Pancreas (tissue), 8 donors: ENCODE results near the gene RNU2-63P. TPM values are rescaled to one million over a fixed set of nuclear protein-coding genes. Genes with fewer than 3 reads are reported as not detected.

ENCODE experiments used
- polyA plus RNA-seq, 2 donors: library from polyadenylated mRNA; stranded (reverse); fragments of 200-250 nt; gene quantifications; one replicate each; pipeline ENCODE4 v1.2.3, GENCODE V29; 2013
- total RNA-seq, 6 donors: library from RNA; stranded (reverse); fragmentation: NEBNext Ultra II Directional in 4 of 6; extraction: Animal tissue kit (Norgen Biotek cat#: 25700) in 4 of 6; gene quantifications; one replicate each; pipeline versions ENCODE4 v1.2.1 to v1.2.4, GENCODE V29; 2021 to 2023
- donor health status: healthy with polysubstance abuse.
- donor health status: DM: no; HTN: no; CAD: no; lungs with moderate emphysema.
- donor health status: DM: no; HTN: no; CAD: no.
- donor health status: Bipolar disorder and iron deficiency.
- donor health status: DM: yes; HTN: yes; CAD: no.
- donor health status: DM: no; HTN: no; CAD: no.
- donor health status: DM: no; HTN: no; CAD: no.
- donor health status: DM: yes; HTN: yes; CAD: no.

The RNU2-63P gene
- total and polyA plus RNA-seq, 8 donors, result 1.9 TPM; not detected in 7

Other genes with a start within 250 kb of the RNU2-63P start
- 10 to 100 TPM in 1 of 6 donors, 1 to 10 TPM in 4, under 1 TPM in 1; 0.22 to 10.3 (median 2.0) TPM for gene RGPD2, start 190.8 kb downstream of the RNU2-63P start, total RNA-seq
- 1 to 10 TPM; 1.4 to 5.1 TPM for gene RGPD2, start 190.8 kb downstream of the RNU2-63P start, polyA plus RNA-seq
- gene KRCC1, start 39.2 kb upstream of the RNU2-63P start, total RNA-seq, result 10 to 100 TPM in 3 of 6 donors, 1 to 10 TPM in 3; 8.3 to 12.8 (median 9.9) TPM
- 10 to 100 TPM; 15.8 to 21.2 TPM for gene KRCC1, start 39.2 kb upstream of the RNU2-63P start, polyA plus RNA-seq
- under 1 TPM in 2 of 6 donors, not detected in 4; 0.06 to 0.16 TPM for gene SMYD1, start 51.3 kb upstream of the RNU2-63P start, total RNA-seq
- not detected for gene SMYD1, start 51.3 kb upstream of the RNU2-63P start, polyA plus RNA-seq
- gene FABP1, start 111.5 kb upstream of the RNU2-63P start, total RNA-seq, result 1 to 10 TPM in 1 of 6 donors, not detected in 5; 1.0 TPM
- gene FABP1, start 111.5 kb upstream of the RNU2-63P start, polyA plus RNA-seq, result 1 to 10 TPM in 1 of 2 donors, under 1 TPM in 1; 0.85 to 2.1 TPM
- 10 to 100 TPM in 3 of 6 donors, 1 to 10 TPM in 3; 7.3 to 12.9 (median 9.8) TPM for gene THNSL2, start 153.8 kb upstream of the RNU2-63P start, total RNA-seq
- 10 to 100 TPM; 16.0 to 37.4 TPM for gene THNSL2, start 153.8 kb upstream of the RNU2-63P start, polyA plus RNA-seq